CD14-positive monocyte (primary cell): ENCODE measurements around the gene SHROOM3. TPM values are rescaled to one million over a fixed set of nuclear protein-coding genes. Genes with fewer than 3 reads are reported as not detected.

Source experiments
- DNase-seq, 3 donors: peaks; one replicate each; pipeline ENCODE4 v3.0.0-alpha.2; 2011 to 2022
- H2AFZ ChIP-seq: 2 replicates; pipeline ENCODE4 v1.6.0; 2012; ENCODE audit warnings: mild to moderate bottlenecking, low read depth, low read length, inconsistent platforms; ENCODE audit not compliant: insufficient read depth, poor library complexity, severe bottlenecking
- H3K27ac ChIP-seq, 2 donors: 1 replicate in 1 of 2; 2 replicates in 1 of 2; pipeline ENCODE4 v1.5.1; 2012 to 2013; ENCODE audit warnings: low read length in 2 of 2, control low read depth in 1 of 2, inconsistent platforms in 1 of 2, low read depth in 1 of 2, mild to moderate bottlenecking in 1 of 2
- H3K27me3 ChIP-seq, 2 donors: one replicate each; pipeline versions ENCODE4 v1.6.0 to v1.6.1; 2011 to 2013; ENCODE audit warnings: low read length in 2 of 2; ENCODE audit not compliant: control insufficient read depth in 2 of 2, insufficient read depth in 2 of 2
- H3K36me3 ChIP-seq, 2 donors: replicated peaks in 1 of 2; 1 replicate in 1 of 2; 2 replicates in 1 of 2; pipeline versions ENCODE4 v1.5.1 to v1.6.1; 2012 to 2013; ENCODE audit warnings: low read length in 2 of 2, control low read depth in 1 of 2, inconsistent platforms in 1 of 2, mild to moderate bottlenecking in 1 of 2; ENCODE audit not compliant: insufficient read depth in 2 of 2, control insufficient read depth in 1 of 2
- H3K4me1 ChIP-seq, 2 donors: 1 replicate in 1 of 2; 2 replicates in 1 of 2; pipeline versions ENCODE4 v1.5.1 to v1.6.1; 2012 to 2013; ENCODE audit warnings: low read length in 2 of 2, control low read depth in 1 of 2, inconsistent platforms in 1 of 2, mild to moderate bottlenecking in 1 of 2, moderate library complexity in 1 of 2; ENCODE audit not compliant: insufficient read depth in 2 of 2, control insufficient read depth in 1 of 2
- H3K4me2 ChIP-seq: replicated peaks from 2 replicates; pipeline ENCODE3; 2012; ENCODE audit warnings: low read length, moderate library complexity, mild to moderate bottlenecking; ENCODE audit not compliant: poor library complexity, severe bottlenecking; ENCODE audit errors: extremely low read depth
- H3K4me3 ChIP-seq, 3 experiments: fragments of 200-600 bp in 1 of 3; sonication (generic) in 1 of 3; replicated peaks in 1 of 3; 1 replicate in 2 of 3; 2 replicates in 1 of 3; pipeline ENCODE4 v1.5.1; 2011 to 2013; ENCODE audit warnings: low read length in 3 of 3, mild to moderate bottlenecking in 3 of 3, control low read depth in 2 of 3, low read depth in 2 of 3, inconsistent platforms in 1 of 3, moderate library complexity in 1 of 3
- H3K79me2 ChIP-seq: 2 replicates; pipeline ENCODE4 v1.6.0; 2012; ENCODE audit warnings: mild to moderate bottlenecking, control low read depth, inconsistent platforms, low read length, moderate library complexity; ENCODE audit not compliant: insufficient read depth
- H3K9ac ChIP-seq: 2 replicates; pipeline ENCODE4 v1.6.0; 2017; ENCODE audit warnings: low read length, mild to moderate bottlenecking; ENCODE audit not compliant: insufficient read depth, poor library complexity, severe bottlenecking
- H3K9me3 ChIP-seq, 2 donors: replicated peaks in 1 of 2; 1 replicate in 1 of 2; 2 replicates in 1 of 2; pipeline versions ENCODE4 v1.5.1 to v1.6.1; 2012 to 2013; ENCODE audit warnings: low read length in 2 of 2, control low read depth in 1 of 2; ENCODE audit not compliant: control insufficient read depth in 1 of 2, insufficient read depth in 1 of 2
- H4K20me1 ChIP-seq: 2 replicates; pipeline ENCODE4 v1.6.0; 2012; ENCODE audit warnings: mild to moderate bottlenecking, low read length, control low read depth, moderate library complexity; ENCODE audit not compliant: insufficient read depth
- H3K27ac Mint-ChIP-seq, 7 donors: one replicate each; pipeline ENCODE4 v1.8.0; 2020; ENCODE audit warnings: mild to moderate bottlenecking in 7 of 7, mixed read lengths in 7 of 7, moderate library complexity in 6 of 7, inconsistent platforms in 2 of 7
- H3K27me3 Mint-ChIP-seq, 3 donors: one replicate each; pipeline ENCODE4 v1.8.0; 2021 to 2022; ENCODE audit warnings: low read depth in 3 of 3, mild to moderate bottlenecking in 3 of 3, mixed read lengths in 3 of 3, moderate library complexity in 3 of 3, inconsistent platforms in 1 of 3
- H3K36me3 Mint-ChIP-seq, 2 donors: one replicate each; pipeline ENCODE4 v1.8.0; 2020; ENCODE audit warnings: mixed read lengths in 2 of 2, inconsistent platforms in 1 of 2, mild to moderate bottlenecking in 1 of 2
- H3K4me1 Mint-ChIP-seq: one replicate; pipeline ENCODE4 v1.8.0; 2020; ENCODE audit warnings: mild to moderate bottlenecking, mixed read lengths
- H3K4me3 Mint-ChIP-seq, 2 donors: one replicate each; pipeline ENCODE4 v1.8.0; 2020; ENCODE audit warnings: mild to moderate bottlenecking in 2 of 2, mixed read lengths in 2 of 2, moderate library complexity in 1 of 2
- H3K9me3 Mint-ChIP-seq, 7 donors: one replicate each; pipeline ENCODE4 v1.8.0; 2020 to 2022; ENCODE audit warnings: mixed read lengths in 7 of 7, mild to moderate bottlenecking in 6 of 7, moderate library complexity in 6 of 7, inconsistent platforms in 2 of 7
- WGBS: methylation state at CpG from one replicate; pipeline ENCODE4 v1.1.5; 2013; ENCODE audit warnings: missing lambda C conversion rate; ENCODE audit not compliant: insufficient coverage; 5-methylcytosine and 5-hydroxymethylcytosine counted together
- intact Hi-C, 2 donors: fragments of 100-400 bp; cut with micrococcal nuclease; formaldehyde crosslinking; loops; one replicate each; pipeline versions ENCODE4 v1.15.0 to v1.15.1; 2023
- polyA plus RNA-seq, 3 donors: library from polyadenylated mRNA; depleted of rRNA in 1 of 3; unstranded in 2 of 3; stranded (reverse) in 1 of 3; fragments of 300-500 nt in 2 of 3; fragments of >200 nt in 1 of 3; fragmentation: Illumina TruSeq in 2 of 3; gene quantifications; 1 replicate in 2 of 3; 2 replicates in 1 of 3; pipeline ENCODE4 v1.2.3, GENCODE V29; 2012 to 2021
- TF ChIP-seq, protein P1 (sequence below): fragments of 200-600 bp; IDR thresholded peaks from one replicate; pipeline ENCODE4 v1.8.0; 2022; ENCODE audit warnings: antibody characterized with exemption, mild to moderate bottlenecking

The SHROOM3 gene
- polyA plus RNA-seq, 3 donors = not detected

DNA sequence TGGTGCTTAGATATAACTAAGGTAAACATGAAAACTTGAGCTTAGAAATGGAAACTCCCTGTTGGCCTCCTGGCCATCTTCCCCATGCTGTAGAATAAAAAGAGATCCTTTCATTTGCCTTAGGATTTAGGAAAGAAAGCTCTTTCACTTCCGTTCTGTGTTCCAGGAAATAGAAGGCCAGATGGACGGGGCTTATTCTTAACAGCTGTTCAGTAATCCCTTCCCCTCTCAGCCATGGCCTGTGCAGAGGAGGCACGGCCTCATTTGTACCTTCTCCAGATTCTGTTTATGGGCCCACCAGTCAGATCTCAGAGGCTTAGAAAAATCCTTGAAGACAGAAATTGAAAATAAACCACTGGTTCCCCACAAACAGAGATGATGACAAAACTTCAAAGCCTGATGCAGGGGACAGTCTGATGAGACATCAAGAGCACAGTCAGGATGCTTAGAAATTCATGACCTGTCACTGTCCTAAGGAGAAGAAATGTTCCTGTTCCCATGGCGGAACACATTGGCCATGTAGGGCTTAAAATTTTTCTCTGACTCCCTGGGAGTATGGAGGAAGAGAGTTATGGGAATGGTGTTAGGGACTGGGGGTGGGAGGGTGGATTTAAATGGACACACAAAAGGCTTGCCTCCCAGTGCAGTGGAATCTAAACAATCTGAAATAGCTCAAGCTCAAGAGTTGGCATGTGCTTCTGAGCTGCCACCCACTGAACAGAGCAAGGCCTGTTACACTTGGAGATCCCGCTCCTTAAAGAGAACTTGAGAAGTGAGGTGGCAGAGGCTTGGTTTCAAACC is 274.1 kb downstream of the SHROOM3 start:
- peaks cover 1% of the 10 kb centered on the region for H3K4me1 Mint-ChIP-seq
- Histone ChIP-seq H3K4me1 (no peaks in the 10 kb centered on the region), H3K27me3 (no peaks in the 10 kb centered on the region), H4K20me1 (no peaks in the 10 kb centered on the region), H3K27ac (no peak overlapping the region), H2AFZ (no peak overlapping the region), H3K4me3 (no peak overlapping the region), H3K4me2 (no peak overlapping the region), H3K79me2 (no peaks in the 10 kb centered on the region), H3K36me3 (no peaks in the 10 kb centered on the region), H3K9ac (no peak overlapping the region), H3K9me3 (no peaks in the 10 kb centered on the region)
- H3K9me3 Mint-ChIP-seq = peaks cover 0 to 3% (median 0%) of the 10 kb centered on the region in 7 donors
- intact Hi-C loops = no loop called here
- peaks cover 0 to 4% (median 0%) of the 10 kb centered on the region in 3 donors for H3K27me3 Mint-ChIP-seq
- no peak overlapping the region for H3K27ac Mint-ChIP-seq
- no peak overlapping the region for H3K4me3 Mint-ChIP-seq
- TF ChIP-seq, protein P1, sequence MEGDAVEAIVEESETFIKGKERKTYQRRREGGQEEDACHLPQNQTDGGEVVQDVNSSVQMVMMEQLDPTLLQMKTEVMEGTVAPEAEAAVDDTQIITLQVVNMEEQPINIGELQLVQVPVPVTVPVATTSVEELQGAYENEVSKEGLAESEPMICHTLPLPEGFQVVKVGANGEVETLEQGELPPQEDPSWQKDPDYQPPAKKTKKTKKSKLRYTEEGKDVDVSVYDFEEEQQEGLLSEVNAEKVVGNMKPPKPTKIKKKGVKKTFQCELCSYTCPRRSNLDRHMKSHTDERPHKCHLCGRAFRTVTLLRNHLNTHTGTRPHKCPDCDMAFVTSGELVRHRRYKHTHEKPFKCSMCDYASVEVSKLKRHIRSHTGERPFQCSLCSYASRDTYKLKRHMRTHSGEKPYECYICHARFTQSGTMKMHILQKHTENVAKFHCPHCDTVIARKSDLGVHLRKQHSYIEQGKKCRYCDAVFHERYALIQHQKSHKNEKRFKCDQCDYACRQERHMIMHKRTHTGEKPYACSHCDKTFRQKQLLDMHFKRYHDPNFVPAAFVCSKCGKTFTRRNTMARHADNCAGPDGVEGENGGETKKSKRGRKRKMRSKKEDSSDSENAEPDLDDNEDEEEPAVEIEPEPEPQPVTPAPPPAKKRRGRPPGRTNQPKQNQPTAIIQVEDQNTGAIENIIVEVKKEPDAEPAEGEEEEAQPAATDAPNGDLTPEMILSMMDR = no peak
- 92% methylated on average over 2 of the region's 5 CpGs for WGBS
- H3K36me3 Mint-ChIP-seq = no peaks in the 10 kb centered on the region
- DNase-seq = no peak

DNA sequence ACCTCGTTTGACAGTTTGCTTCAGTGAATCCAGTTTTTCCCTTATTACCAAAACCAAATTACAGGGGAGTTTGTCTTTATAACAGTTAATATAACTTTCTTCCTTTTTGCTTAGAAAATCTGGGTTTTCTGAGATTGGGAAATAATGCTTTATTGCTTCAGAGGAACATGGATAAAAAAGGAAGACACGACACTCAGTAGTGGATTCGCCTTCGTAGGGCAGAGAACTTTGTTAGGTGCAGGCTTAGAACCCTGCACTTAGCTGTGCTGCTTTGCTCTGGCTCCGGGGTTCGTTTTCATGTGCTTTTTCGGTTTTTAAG is 274.7 kb downstream of the SHROOM3 start:
- Histone ChIP-seq H4K20me1 (no peaks in the 10 kb centered on the region), H3K4me3 (no peak overlapping the region), H3K27ac (no peak overlapping the region), H3K79me2 (no peaks in the 10 kb centered on the region), H3K4me1 (no peaks in the 10 kb centered on the region), H3K4me2 (no peak overlapping the region), H2AFZ (no peak overlapping the region), H3K9me3 (no peaks in the 10 kb centered on the region), H3K36me3 (no peaks in the 10 kb centered on the region), H3K9ac (no peak overlapping the region), H3K27me3 (no peaks in the 10 kb centered on the region)
- TF ChIP-seq, protein P1 = no peak
- Mint-ChIP-seq H3K27ac (no peak overlapping the region), H3K27me3 (peaks cover 0 to 4% (median 0%) of the 10 kb centered on the region in 3 donors), H3K36me3 (no peaks in the 10 kb centered on the region), H3K4me1 (peaks cover 1% of the 10 kb centered on the region), H3K9me3 (peaks cover 0 to 3% (median 0%) of the 10 kb centered on the region in 7 donors), H3K4me3 (no peak overlapping the region)
- DNase-seq = peak in 1 of 3 donors; percentile 19
- intact Hi-C loops = no loop called here
- 72% methylated on average over 6 of the region's 7 CpGs for WGBS
